ENCODE data around the gene RPL15.

Gene RPL15

GRCh38 chr3:23923786-23924185, 6.9 kb downstream of the RPL15 start:
- Histone ChIP-seq H2AFZ (ENCODE audit: low read depth, low read length, severe bottlenecking) (no peak overlapping the region), H3K36me3 (ENCODE audit: low read length) (peaks cover 13% of the 10 kb centered on the region), H3K9me2 (replicated peaks; ENCODE audit: insufficient read depth, low read length) (no peaks in the 10 kb centered on the region), H3K4me2 (ENCODE audit: low read depth, low read length, poor library complexity, severe bottlenecking) (no peak overlapping the region), H3K9me3 (ENCODE audit: insufficient read depth, low read length) (no peaks in the 10 kb centered on the region), H3K9ac (ENCODE audit: low read length) (no peak overlapping the region), H3K27ac (ENCODE audit: low read depth, low read length) (no peak overlapping the region), H3K4me3 (ENCODE audit: insufficient read depth, low read length, poor library complexity, severe bottlenecking) (no peak overlapping the region), H3K27me3 (ENCODE audit: low read length) (no peaks in the 10 kb centered on the region), H4K20me1 (ENCODE audit: low read depth, low read length) (peaks cover 11% of the 10 kb centered on the region), H3K79me2 (ENCODE audit: insufficient read depth, low read length) (peaks cover 3% of the 10 kb centered on the region; the same call in 1 of the 2 replicates), H3F3A (ENCODE audit: insufficient read depth) (peaks cover 42% of the 10 kb centered on the region)
- TF ChIP-seq CTCF (IDR thresholded peaks at IDR 0.05; ENCODE audit: insufficient read depth, low read length, poor library complexity, severe bottlenecking) (no peak), EZH2phosphoT487 (conservative IDR thresholded peaks at IDR 0.05; ENCODE audit: low read length) (no peak)

- Histone ChIP-seq H3K27ac (ENCODE audit: low read depth, low read length) (no peak overlapping the region), H3K9ac (ENCODE audit: low read length) (no peak overlapping the region), H3K4me3 (ENCODE audit: insufficient read depth, low read length, poor library complexity, severe bottlenecking) (no peak overlapping the region), H3K9me2 (replicated peaks; ENCODE audit: insufficient read depth, low read length) (no peaks in the 10 kb centered on the region), H3K79me2 (ENCODE audit: insufficient read depth, low read length) (no peaks in the 10 kb centered on the region), H2AFZ (ENCODE audit: low read depth, low read length, severe bottlenecking) (no peak overlapping the region), H3K4me2 (ENCODE audit: low read depth, low read length, poor library complexity, severe bottlenecking) (no peak overlapping the region), H3F3A (ENCODE audit: insufficient read depth) (peaks cover 21% of the 10 kb centered on the region), H3K36me3 (ENCODE audit: low read length) (no peaks in the 10 kb centered on the region), H3K27me3 (ENCODE audit: low read length) (no peaks in the 10 kb centered on the region), H3K9me3 (ENCODE audit: insufficient read depth, low read length) (no peaks in the 10 kb centered on the region), H4K20me1 (ENCODE audit: low read depth, low read length) (no peaks in the 10 kb centered on the region)
- TF ChIP-seq CTCF (IDR thresholded peaks at IDR 0.05; ENCODE audit: insufficient read depth, low read length, poor library complexity, severe bottlenecking) (no peak), EZH2phosphoT487 (conservative IDR thresholded peaks at IDR 0.05; ENCODE audit: low read length) (no peak)
Measured at GRCh38 chr3:23926246-23926645, 9.3 kb downstream of the RPL15 start.

- Histone ChIP-seq H3K9me2 (replicated peaks; ENCODE audit: insufficient read depth, low read length) (no peaks in the 10 kb centered on the region), H3K27me3 (ENCODE audit: low read length) (no peaks in the 10 kb centered on the region), H4K20me1 (ENCODE audit: low read depth, low read length) (no peaks in the 10 kb centered on the region), H3K9ac (ENCODE audit: low read length) (no peak overlapping the region), H2AFZ (ENCODE audit: low read depth, low read length, severe bottlenecking) (no peak overlapping the region), H3F3A (ENCODE audit: insufficient read depth) (peaks cover 18% of the 10 kb centered on the region), H3K36me3 (ENCODE audit: low read length) (no peaks in the 10 kb centered on the region), H3K4me2 (ENCODE audit: low read depth, low read length, poor library complexity, severe bottlenecking) (no peak overlapping the region), H3K4me3 (ENCODE audit: insufficient read depth, low read length, poor library complexity, severe bottlenecking) (no peak overlapping the region), H3K79me2 (ENCODE audit: insufficient read depth, low read length) (no peaks in the 10 kb centered on the region), H3K27ac (ENCODE audit: low read depth, low read length) (no peak overlapping the region), H3K9me3 (ENCODE audit: insufficient read depth, low read length) (no peaks in the 10 kb centered on the region)
- no peak for TF ChIP-seq EZH2phosphoT487 (conservative IDR thresholded peaks at IDR 0.05; ENCODE audit: low read length)
- TF ChIP-seq CTCF (IDR thresholded peaks at IDR 0.05; ENCODE audit: insufficient read depth, low read length, poor library complexity, severe bottlenecking): no peak
Measured at GRCh38 chr3:23926736-23927135, 9.8 kb downstream of the RPL15 start.

All from SU-DHL-6 (cell line).